Measurements from ENCODE around the gene BSPRY.
A peak's percentile ranks its signal among the peaks of the same experiment; 100 is the strongest.

The BSPRY gene

DNA sequence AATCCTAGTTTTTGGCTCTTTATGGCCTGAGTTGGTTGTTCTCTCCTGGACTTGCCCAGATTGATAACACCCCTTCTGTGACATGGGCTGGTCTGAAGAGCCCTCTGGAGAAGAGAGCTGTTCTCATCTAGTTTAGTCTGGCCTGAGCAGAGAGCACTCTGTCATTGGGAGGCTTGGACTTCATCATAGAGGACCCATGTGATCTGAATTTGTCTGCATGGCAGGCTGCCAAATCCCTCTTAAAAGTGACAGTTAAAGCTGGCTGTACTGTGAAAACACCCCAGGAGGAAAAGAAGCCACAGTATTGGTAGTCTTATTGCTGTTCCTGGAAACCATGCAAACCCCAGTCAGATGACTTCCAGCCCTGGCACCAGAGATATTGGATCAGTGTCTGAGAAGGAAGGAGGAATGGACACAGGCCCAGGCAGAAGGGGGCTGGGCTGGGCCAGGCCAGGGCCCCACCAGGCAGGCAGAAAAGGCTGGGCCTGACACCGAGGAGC is 5.6 kb upstream of the BSPRY start:
- DNase-seq: peak; percentile 70

- DNase-seq: no peak
Observed at GRCh38 chr9:113345190-113345589, 4.2 kb upstream of the BSPRY start.

- DNase-seq: peak; percentile 20
Observed at GRCh38 chr9:113345671-113346070, 3.7 kb upstream of the BSPRY start.

GRCh38 chr9:113348437-113348836 is 904 bp upstream of the BSPRY start:
- no peak for DNase-seq

DNA sequence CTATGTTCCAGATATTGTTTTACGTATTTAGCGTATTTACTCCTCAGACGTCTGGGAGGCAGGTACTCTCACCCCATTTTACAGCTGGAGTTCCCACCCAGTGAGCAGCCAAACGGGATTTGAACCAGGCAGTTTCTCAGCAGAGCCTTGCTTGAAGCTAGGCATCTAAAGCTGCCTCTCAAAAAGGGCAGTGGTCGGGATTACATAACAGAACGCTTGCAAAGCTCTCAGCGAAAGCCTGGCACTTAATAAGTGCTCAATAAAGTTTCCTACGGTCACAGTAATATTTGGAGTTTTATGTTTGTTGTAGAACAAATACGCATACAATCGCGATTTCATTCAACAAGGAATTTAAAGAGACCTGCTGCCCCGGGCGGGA is 286 bp upstream of the BSPRY start:
- no peak for DNase-seq

DNA sequence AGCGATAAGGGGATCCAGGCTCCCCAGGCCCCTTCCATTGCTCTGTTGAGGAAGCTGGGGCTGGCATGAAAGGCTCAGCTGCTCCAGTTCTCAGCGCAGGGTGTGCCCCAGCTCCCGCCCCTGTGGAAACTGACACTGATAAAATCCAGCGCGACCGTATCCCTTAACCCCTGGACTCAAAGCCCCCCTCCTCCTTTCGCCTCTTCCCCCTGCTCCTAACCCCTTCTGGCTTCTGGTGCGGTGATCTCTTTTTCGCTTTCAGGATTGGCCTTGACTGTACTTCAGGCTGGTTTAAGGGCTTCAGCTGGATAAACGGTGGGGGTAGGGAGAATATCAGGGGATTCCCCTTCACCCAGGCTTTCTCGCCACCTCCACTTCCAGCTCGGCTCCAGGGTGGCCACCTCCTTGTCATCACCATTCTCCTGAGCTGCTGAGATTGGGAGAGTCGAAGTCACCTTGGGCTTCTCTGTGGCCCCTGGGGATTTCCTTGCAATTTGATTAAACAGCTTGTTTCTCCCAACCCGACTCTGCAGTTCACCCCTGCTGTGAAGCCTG is 843 bp downstream of the BSPRY start:
- no peak for DNase-seq

DNA sequence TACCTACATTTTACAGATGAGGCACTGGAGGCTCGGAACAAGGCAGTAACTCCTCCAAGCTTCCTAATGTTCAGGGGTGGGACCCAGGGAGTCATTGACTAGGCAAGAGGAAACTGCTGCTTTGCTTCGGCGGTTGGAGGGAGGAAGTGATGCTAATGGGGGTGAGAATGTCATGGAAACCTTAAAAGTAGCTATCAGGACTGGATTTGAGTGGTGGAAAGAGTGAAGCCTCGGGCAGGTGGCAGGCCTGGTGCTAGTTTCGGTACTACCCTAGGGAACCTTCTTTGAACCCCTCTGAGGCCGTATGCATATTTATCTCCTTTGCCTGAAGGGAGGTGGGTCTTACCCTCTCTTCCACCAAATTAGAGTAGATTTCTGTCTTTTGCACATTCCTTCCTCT is 1.6 kb downstream of the BSPRY start:
- peak; percentile 56 for DNase-seq

DNA sequence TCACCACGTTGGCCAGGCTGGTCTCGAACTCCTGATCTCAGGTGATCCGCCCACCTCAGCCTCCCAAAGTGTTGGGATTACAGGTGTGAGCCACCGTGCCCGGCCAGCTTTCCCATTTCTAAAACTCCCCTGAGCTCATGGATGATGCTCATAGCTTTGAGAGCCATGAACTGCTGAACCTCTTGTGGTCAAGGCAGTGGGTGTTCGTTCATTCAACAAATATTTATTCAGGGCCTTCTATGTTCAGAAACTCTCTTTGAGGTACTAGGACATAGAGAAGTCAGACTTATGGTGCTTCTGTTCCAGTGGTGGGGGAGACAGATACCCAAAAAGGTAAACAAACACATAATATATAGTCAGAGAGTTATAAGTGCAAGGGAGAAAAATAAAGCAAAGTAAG is 2.7 kb downstream of the BSPRY start:
- DNase-seq: no peak

- no peak for DNase-seq
Observed at GRCh38 chr9:113352411-113352810, 3.1 kb downstream of the BSPRY start.

DNA sequence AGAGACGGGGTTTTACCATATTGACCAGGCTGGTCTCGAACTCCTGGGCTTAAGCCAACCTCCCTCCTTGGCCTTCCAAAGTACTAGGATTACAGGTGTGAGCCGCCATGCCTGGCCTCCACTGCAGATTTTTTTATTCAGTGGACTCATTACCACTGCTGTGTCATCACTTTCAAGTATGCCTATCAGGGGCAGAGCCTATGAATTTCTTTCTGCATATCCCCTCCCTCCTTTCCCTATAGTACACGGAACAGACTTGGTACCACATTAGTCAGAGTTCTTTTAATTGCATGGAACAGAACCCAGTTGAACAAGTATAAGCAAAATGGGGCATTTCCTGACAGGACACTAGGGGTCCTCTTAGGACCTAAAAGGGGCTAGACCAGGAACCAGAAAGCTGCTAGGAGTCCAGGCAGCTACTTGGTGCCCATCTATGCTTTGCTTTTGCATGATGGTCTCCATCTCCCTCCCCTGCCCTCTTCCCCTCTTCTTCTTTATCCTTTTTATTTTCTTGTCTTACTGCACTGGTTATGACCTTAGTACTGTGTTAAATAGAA is 5.8 kb downstream of the BSPRY start:
- DNase-seq: no peak

DNA sequence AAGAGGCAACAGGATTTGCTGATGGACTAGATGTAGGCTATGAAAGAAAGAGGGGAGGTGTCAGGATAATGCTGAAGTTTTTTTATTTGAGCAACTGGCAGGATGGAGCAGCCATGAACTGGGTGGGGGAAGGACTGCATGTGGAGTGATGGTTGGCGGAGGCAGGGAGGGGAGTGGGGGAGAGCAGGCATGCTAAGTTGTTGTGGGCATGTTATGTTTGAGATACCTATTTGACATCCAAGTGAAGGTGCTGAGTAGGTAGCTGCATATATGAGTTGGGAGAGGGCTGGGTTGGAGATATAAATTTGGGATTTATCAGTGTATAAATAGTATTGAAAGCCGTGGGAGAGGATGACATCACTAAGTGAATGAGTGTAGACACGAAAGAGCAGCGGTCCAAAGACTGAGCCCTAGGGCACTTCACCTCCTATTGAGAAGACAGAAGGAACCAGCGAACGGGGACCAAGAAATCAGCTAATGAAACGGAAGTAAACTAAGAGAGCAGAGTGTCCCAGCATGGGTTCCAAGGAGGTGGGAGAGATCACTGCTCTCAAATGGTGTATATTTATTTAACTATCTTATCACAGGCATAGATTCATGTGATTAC is 7.4 kb downstream of the BSPRY start:
- DNase-seq: no peak

GRCh38 chr9:113359385-113359784 is 10.0 kb downstream of the BSPRY start:
- no peak for DNase-seq

- DNase-seq: no peak
Observed at GRCh38 chr9:113360242-113360842, 11.0 kb downstream of the BSPRY start.

- DNase-seq: no peak
Observed at GRCh38 chr9:113361304-113362018, 12.1 kb downstream of the BSPRY start.

GRCh38 chr9:113363336-113363735 is 14.0 kb downstream of the BSPRY start:
- DNase-seq: no peak

DNA sequence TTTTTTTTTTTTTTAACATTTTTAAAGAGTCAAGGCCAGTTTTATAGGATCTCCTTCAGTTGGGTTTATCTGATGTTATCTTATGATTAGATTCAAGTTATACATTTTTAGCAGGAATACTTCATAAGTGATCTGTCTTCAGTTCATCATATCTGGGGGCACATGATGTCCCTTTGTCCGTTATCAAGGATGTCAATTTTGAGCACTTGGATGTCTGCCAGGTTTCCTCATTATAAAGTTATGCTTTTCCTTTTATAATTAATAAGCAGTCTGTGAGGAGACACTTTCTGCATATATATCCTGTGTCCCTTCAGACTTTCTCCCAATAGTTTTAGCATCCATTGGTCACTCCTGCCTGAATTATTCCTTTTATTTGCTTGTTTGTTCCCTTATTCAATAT is 15.6 kb downstream of the BSPRY start:
- no peak for DNase-seq

DNA sequence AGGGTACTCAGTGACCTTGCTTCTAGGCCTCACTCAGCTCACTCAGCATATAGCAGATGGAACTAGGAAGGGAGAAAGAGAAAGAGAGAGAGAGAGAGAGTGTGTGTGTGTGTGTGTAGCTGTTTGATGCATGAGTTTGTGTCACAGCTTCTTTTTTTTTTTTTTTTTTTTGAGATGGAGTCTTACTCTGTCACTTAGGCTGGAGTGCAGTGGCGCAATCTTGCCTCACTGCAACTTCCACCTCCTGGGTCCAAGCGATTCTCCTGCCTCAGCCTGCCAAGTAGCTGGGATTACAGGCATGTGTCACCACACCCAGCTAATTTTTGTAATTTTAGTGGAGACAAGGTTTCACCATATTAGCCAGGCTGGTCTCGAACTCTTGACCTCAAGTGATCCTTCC is 16.3 kb downstream of the BSPRY start:
- peak; percentile 23 for DNase-seq

DNA sequence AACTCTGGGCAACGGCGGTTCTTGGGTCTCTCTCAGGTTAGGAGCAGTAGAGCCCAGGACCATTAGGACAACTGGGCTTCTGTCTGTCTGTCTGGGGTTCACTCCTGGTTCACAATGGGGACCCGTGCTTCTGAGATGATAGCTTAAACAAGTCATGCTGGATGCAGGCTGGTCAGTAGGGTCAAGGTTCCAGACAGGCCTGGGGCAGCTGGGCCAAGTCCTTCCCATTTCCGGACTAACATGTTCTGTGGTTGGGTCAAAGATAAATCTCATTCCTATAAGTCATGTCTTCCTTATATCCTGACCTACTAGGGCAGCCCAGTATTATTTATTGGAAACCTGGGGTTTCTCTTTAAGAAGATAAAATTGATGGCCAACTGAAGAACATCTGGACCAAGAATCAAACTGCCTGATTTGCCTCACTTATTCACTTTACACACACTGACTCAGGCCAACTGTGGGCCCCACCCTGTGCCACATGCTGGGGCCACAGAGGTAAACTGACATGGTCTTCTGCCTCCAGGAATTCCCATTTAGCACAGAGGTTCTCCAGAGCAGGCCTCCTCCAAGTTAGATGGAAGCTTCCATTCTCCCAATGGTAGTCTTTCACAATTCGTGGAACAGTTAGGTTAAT is 19.1 kb downstream of the BSPRY start:
- DNase-seq: no peak

GRCh38 chr9:113368982-113369854 is 19.9 kb downstream of the BSPRY start:
- no peak for DNase-seq

GRCh38 chr9:113369855-113370140 is 20.5 kb downstream of the BSPRY start:
- DNase-seq: no peak

GRCh38 chr9:113370806-113371325 is 21.5 kb downstream of the BSPRY start:
- no peak for DNase-seq

DNA sequence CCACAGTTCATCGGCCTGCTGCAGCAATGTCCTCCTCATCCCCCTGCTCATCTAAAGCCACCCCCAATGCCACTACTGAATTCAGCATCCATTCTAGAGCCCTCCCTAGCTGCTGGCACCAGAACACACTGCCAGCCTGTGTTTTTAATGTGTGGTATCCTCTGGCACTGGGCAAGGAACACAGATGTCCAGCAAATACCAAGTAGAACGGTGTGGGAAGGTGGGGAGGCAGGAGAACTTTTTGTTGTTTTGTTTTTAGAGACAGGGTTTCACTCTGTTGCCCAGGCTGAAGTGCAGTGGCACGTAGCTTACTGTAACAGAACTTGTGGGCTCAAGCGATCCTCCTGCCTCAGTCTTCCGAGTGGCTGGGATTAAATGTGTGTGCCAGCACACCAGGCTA is 22.7 kb downstream of the BSPRY start:
- DNase-seq: no peak

Data from suppressor macrophage treated with lipopolysaccharide for 4 hours (primary cell).